GM19328 (cell line): ENCODE data around the gene TOP1.
"Not testable (repeated sequence)": the region's sequence is repeated elsewhere in the genome, so short reads cannot be mapped to it uniquely, and the experiment has no call there.

ENCODE experiments used
- ATAC-seq: cut with Tn5 transposase; IDR thresholded peaks from one replicate; pipeline ENCODE4 v1.9.1; 2021; ENCODE audit warnings: mild to moderate bottlenecking, moderate library complexity; ENCODE audit not compliant: unreplicated experiment

Gene TOP1

DNA sequence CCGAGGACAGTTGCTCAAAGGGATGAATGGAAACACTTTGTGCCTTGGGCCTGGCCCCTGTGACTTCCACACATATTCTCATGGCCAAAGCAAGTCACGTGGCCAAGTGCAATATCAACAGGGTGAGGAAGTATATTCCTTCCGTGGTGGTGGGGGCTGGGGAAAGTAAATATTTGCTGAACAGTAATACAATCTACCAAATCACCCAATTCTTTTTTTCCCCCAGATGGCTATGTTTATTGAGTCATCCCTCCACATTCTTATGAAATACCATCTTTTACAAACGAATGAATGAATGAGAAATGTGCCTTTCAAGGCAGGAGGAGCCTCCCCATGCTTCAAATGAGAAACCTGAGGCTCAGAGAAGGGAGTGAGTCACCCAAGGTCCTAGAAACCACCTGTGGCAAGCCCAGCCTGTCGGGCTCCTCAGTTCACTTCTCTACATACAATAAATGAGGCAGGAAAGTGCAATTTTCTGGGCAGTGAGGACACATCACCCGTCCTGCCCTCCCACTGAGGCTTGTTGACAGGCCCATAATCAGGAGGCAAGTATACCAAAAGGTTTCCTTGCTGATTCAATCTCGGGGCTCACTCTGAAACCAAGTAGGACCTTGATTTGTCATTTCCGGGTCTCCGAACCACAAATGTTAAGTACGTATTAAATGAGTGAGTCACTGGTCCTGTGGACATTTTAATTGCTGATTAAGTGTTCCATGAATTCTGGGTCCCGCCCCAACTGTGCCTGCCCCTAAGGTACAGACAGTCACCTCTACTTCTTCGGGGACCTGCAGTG, 25.3 kb upstream of the TOP1 start:
- no peak for ATAC-seq

DNA sequence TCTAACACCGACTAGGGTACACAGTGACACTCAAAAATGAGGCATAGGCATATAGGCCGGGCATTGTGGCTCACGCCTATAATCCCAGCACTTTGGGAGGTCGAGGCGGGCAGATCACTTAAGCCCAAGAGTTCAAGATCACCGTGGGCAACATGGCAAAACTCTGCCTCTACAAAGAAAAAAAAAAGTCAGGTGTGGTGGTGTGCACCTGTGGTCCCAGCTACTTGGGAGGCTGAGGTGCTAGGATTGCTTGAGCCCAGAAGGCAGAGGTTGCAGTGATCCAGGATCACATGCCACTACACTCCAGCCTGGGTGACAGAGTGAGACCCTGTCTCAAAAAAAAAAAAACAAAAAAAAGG, 24.7 kb upstream of the TOP1 start:
- not testable (repeated sequence) for ATAC-seq

DNA sequence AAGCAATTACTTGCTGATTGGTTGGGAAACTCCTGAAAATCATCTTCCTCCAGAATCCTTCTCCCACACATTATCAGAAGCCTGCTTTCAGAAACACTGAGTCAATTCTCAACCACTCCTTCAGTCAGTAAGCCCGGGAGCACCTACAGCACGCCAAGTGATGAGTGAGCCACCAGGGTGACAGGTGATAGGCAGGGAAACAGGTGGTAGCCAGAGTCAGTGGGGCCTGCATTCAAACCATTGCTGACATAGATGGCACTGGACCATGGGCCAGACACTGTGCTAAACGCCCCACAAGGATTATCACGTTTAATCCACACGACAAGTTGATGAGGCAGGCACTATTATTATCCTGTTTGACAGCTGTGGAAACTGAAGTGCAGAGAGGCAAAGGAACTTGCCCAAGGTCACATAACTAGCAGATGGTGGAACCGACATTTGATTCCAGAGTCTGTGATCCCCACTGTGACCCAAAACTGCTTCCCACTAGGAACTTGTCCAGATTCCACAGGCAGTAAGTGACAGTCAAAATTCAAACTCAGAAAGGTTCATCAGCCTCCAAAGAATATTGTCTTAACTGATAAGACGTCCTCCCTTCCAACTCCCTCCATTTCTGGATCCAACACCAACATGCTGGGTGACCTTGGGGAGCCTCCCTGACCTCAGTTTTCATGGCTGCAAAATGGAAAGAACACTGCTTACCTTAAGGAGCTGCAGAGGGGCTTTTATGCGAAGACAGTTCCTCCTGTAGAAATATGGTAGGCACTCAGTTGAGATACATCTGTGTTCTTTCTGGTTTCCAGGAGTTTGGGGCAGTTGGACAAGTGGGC, 23.9 kb upstream of the TOP1 start:
- ATAC-seq: no peak

DNA sequence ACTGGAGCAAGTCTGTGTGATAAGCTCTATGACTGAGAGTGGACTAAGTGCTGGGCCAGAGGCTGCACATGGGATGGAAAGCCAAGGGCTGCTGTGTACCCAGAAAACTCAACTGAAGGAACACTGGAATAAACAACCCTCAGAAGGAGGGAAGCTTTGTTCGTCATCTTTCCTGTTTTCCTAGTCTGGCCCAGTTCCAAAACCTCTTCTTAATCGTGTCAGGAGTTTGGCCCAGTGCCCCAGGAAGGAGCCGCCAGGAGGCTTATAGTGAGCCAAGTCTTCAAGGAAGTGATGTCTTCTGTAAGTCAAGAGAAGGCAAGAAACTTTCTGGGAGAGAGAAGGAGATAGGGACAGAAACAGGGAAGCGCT, 23.3 kb upstream of the TOP1 start:
- ATAC-seq: no peak

DNA sequence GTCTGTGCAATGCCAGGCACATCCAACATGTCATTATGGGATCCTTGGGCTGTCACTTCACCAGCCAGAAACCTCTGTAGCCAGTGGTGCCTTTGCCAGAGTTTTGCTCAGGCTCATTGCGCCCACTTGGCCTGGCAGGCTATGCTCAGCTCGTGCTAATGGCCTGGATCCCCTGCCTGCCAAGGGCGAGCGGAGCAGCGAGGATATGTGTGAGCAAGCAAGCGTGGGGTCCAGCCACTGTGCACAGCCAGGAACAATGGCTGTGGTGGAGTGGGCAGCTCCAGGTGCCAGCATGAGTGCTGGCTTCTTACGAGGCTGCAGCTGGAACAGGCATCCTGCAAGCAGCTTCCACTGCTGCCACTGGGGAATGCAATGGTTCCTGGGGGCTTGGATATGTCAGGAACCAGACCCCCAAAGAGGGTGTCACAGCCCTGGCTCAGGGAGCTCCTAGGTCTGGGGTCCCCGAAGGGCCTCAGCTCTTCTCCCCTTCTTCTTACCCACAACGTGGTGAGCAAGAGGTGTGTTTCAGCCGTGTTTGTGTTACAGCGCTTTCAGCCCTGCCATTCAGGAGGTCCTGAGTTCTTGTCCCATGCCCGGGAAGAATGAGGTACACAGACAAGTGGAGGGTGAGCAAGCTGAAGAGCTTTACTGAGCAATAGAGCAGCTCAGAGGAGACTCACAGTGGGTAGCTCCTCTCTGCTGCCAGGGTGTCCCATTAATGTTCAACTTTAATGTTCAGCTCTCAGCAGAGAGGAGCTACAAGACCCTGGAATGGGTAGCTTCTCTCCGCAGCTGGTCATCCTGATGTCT, 22.3 kb upstream of the TOP1 start:
- no peak for ATAC-seq

DNA sequence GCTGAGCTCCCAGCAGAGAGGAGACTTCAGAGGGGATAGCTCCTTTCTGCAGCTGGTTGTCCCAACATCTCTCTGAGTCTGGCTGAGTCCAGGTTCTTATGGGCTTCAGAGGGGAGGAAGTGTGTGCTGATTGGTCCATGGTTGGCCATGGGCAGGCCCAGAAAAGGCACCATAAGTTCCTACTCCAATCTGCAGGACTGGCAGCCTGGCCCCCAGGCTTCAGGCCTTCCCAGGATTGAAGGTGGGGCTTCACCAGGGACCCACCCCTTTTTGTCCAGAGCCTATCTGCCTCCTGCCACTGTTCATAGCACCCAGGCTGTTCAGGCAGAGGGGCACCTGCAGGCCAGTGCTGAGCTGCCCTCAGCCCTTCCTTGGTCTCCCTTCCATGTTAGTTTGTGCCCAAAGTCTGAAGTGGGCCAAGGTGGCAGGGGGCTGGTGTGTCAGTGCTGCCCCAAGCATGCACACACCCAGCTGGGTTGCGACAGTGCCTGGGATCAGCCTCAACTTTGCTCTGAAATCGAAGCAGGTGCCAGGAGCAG, 21.6 kb upstream of the TOP1 start:
- ATAC-seq: no peak

DNA sequence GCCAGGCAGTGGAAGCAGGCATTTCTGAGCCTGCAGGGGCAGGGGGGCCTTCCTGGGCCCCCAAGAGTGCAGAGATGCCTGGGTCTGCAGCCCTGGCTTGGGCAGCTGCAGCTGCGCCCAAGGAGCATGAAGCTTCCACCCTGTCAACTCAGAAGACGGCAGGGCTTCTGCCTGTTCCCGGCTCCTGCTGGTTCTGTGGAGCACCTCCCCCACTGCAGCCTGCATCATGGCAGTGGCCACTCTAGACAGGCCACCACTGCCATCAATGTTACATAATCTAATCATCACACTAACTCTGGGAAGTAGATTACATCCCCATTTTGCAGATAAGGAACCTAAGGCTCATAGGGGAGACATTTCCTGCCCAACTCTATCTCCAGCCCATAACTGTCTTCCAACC, 21.1 kb upstream of the TOP1 start:
- no peak for ATAC-seq

DNA sequence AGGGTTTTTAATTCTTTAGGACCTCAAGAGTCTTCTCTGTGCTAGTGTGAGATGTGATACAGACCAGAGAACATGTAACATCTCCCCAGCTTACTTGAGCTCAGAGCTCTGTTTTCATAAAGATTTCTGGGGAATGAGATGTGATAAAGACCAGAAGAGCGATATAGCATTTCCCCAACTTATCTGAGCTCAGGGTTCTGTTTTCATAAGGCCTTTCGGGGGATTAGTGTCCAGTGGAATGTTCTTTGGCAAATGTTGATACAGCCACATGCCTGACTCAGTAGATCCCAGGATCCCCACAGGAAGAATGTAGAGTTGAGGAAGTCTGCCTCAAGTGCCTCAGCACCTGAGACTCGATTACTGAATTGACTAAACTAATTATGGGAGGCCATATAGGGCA, 18.7 kb upstream of the TOP1 start:
- ATAC-seq: no peak

DNA sequence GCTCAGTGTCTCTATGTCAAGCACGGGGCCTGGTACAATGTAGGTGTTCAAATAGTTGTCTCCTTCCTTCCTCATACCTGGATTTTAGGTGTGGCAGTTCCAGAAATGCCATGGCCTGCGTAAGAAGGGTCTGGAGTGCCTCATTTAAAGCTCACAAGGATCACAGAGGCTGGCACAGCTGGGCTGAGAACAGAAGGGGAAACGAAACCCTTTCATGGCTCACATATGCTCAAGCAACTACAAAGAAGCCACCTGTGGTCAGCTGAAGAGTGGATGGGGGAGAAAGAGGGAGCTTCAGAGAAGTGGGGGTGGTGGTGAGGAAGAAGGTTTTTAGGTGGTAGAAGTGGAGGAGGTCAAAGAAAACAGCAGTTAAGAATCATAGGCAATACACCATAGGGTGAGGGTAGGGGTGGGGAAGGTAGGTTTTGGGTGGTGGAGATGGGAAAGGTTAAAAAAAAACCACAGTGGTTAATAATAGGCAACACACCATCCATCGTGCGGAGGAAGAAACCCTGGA, 17.0 kb upstream of the TOP1 start:
- peak; percentile 85 for ATAC-seq

DNA sequence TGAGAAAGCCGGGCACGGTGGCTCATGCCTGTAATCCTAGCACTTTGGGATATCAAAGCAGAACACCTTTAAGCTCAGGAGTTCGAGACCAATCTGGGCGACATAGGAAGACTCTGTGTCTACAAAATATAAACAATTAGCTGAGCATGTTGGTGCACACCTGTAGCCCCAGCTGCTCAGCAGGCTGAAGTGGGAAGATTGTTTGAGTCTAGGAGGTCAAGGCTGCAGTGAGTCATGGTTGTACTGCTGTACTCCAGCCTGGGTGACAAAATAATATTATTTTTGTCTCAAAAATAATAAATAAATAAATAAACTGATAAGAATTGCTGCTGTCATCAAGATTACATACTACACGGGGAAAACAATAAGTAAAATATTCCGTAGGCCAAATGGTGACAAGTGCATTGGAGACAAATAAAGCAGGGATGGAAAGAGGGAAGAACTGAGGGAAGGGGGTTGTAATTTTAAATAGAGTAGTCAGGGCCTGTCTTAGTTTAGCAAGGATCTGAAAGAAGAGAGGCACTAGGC, 14.0 kb upstream of the TOP1 start:
- ATAC-seq: no peak

DNA sequence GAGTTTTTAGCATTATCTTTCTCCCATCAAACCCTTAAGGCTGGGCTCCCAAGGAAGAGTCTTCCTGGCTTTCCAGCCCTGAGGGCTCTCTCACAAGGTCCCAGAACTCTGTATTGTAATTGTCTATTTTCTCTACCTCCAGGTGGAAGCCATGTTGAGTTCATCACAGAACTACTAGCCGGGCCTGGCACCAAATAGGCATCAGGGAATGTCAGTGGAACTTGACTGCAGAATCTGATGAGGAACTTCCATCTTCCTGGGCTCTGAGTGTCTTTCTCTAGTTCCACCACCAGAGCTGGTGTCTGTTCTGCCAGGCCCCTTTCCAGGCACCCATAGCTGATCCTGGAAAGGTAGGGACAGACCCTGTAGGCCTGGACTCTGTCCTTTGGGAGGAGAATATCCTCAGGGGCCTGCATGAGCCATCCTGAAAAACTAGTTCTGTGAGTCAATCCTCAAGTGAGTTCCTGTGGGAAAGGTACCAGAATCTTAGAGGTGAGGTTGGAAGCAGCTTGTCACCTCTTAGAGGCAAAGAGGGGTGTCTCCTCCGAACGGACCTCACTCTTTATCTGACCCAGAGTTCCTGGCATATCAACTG, 11.1 kb upstream of the TOP1 start:
- no peak for ATAC-seq

DNA sequence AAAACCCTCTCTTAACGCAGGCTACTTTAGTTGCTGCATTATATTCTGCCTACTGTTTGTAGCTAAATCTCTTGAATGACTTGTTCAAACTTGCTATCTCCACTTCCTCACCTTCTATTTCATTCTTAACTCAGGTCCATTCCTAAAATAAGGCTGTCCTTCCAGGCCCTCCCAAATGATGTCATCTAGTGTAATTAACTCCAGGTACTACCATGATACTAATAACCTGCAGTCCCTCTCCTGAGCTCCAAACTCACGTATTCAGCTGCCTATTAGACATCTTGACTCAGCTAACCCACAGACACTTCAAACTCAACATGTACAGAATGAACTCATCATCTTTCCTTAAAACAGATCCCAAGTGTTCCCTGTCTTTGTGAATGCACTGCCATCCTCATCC, 10.5 kb upstream of the TOP1 start:
- no peak for ATAC-seq

DNA sequence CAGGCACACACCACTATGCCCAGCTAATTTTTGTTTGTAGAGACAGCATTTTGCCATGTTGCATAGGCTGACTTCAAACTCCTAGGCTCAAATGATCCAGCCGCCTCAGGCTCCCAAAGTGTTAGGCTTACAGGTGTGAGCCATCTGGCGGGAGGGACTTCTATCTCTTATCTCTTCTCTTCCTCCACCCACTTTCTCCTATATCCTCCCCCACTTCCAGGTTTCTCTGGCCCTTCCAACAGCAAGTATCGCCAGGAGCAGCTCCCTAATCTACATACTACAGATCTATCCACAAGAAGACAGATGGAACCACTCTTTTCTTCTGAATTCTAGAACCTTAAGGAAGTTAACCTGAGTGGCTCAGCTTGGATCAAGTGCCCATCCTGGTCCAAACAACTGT, 5.1 kb upstream of the TOP1 start:
- no peak for ATAC-seq

DNA sequence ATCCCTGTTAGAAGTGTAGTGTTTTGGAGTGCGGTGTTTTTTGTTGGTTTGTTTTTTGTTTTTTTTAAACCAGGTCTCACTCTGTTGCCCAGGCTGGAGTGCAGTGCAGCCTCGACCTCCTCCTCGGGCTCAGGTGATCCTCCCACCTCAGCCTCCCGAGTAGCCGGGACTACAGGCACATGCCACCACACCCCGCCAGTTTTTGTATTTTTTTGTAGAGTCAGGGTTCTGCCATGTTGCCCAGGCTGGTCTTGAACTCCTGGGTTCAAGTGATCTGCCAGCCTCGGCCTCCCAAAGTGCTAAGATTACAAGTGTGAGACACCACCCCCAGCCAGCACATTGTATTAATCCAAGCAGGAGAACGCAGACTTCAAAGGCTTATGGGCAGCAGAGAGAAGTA, 1.3 kb upstream of the TOP1 start:
- ATAC-seq: no peak

DNA sequence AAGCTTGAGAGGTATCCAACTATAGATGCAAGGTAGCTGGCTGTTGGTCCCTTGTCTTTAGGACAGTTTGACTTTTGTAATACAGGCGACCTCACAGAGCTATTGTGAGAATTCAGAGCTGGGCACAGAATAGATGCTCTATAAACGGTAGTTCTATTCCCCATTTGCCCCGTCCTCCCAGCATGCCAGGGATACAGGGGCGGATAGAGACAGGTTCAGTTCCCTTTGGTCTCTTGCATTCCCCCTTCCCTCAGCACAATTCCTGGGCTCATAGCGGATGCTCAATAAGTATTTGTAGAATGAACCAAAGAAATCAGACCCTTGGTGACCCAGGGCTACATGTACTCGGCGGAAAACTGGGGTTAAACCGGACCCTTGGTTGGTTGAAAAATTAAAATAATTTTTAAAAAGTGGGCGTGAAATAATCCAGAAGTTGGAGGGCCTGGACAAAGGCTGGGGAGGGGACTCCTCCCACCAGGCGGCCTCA, 707 bp upstream of the TOP1 start:
- ATAC-seq: no peak

DNA sequence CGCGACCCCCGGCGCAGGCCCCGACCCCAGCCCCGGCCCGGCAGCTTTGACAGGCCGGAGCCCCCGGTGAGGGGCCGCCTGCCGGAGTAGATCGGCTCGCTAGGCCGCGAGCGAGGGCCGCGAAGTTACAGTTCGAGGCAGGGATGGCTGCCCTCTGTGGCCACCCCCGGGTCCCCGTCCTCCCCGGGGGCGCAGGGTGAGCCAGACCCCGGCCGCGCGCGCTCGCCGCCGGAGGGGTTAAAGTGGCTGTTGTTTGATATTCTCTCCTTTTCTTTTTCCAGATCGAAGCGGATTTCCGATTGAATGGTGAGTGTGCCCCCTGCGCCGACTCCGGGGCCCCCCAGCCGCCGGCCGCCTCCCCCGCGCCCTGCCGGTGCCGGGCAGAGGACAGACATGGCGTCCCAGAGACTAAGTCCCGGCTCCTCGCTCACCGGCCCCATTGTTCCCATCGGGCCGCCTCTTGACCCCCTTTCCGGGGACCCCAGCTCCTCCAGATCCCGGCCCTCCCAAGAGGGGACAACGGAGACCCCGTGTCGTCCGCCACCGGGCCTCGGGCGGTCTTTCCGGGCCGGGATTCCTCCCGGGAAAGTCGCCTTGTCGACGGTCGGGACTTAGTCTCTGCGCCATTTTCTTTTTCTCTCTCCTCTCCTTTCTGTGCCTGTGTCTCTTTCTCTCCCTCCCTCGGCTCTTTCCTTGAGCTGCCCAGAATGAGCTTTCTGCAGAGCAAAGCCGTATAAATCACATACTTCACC, 704 bp downstream of the TOP1 start:
- ATAC-seq: peak; percentile 2

DNA sequence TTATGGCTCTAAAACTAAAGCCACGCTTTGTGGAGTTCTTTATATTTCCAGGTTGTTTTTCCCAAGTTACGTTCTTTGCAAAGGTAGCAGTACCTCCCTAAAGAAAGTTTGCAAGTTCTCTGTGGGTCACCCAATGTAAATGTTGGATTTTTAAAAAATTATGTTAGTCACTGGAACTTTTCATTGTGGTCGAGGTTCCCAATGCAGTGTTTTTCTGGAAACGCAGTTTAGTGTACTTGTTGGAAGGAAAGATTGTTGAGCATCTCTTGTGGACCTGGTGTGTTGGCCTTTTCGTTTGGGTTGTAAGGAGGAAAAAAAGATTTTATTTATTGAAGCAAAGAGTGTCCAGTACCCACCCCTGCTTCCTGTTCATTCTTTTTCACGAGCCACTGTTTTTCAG, 1.4 kb downstream of the TOP1 start:
- ATAC-seq: no peak

DNA sequence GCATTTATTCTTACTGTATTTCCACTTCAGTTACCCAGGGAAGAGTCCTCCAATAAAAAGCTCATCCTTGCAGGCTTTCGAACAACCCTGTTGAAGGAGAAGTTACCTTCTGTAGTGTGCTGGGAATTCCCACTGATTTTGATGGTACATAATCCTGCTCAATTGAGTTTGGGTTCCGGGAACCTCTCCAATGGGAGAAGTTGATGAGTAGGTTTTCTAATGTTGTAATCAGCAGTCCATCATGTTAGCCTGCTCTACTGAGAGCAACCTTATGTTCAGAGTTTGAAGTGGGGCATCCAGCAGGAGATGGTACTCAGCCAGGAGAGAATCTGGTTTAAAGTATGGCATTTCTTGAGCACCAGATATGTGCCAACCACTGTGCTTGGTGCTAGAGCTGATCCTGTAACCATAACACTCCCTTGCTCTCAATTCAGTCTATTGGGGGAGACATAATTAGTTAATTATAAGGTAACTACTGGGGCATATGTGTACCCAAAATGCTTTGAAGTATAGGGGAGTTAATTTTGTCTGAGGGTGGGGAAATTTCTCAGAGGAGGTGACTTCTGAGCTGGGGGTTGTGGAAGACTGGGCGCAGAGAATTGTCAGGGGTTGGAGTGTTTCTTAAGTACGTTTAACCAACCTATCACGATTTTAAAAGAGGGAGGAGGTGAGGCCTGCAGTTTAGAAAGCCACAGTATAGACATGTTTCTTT, 2.1 kb downstream of the TOP1 start:
- no peak for ATAC-seq

DNA sequence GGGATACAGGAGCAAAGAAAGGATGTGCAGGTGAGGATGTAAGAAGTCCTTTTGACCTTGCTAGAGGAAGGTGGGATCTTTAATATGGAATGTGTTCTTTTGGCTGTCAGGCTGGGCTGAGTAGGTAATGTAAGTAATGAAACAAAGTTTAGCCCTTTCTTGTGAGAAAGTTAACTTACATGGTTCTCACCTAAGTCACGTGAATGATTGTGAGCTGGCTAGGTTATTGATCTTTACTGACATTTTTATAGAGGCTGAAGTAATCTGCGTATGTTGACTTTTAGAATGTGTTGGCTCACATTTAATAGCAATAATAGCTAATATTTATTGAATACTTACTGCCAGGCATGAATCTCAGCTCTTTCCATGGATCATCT, 2.6 kb downstream of the TOP1 start:
- no peak for ATAC-seq
